H9 (cell line): ENCODE results near the gene ZNF253. TPM values are rescaled to one million over a fixed set of nuclear protein-coding genes. Genes with fewer than 3 reads are reported as not detected.

Experiments used
- DNase-seq: peaks from one replicate; pipeline ENCODE4 v3.0.0-alpha.2; 2017
- H2AFZ ChIP-seq: one replicate; pipeline ENCODE4 v1.6.1; 2013; ENCODE audit warnings: mild to moderate bottlenecking, low read length, control low read depth, moderate library complexity
- H2AK5ac ChIP-seq: 2 replicates; pipeline ENCODE4 v1.6.1; 2013; ENCODE audit warnings: low read length, control low read depth, mixed read lengths; ENCODE audit not compliant: insufficient read length
- H2BK120ac ChIP-seq: one replicate; pipeline ENCODE4 v1.6.1; 2013; ENCODE audit warnings: low read depth, mild to moderate bottlenecking, low read length, control low read depth, inconsistent platforms; ENCODE audit not compliant: poor library complexity, severe bottlenecking
- H2BK12ac ChIP-seq: 2 replicates; pipeline ENCODE4 v1.6.1; 2013; ENCODE audit warnings: low read length, control low read depth, mixed read lengths, low read depth; ENCODE audit not compliant: insufficient read length
- H2BK15ac ChIP-seq: 2 replicates; pipeline ENCODE4 v1.6.1; 2013; ENCODE audit warnings: low read depth, low read length, control low read depth
- H2BK20ac ChIP-seq: one replicate; pipeline ENCODE4 v1.6.1; 2013; ENCODE audit warnings: low read depth, mild to moderate bottlenecking, low read length, control low read depth, inconsistent platforms; ENCODE audit not compliant: poor library complexity, severe bottlenecking
- H2BK5ac ChIP-seq: 2 replicates; pipeline ENCODE4 v1.6.1; 2013; ENCODE audit warnings: low read length, control low read depth, mixed read lengths; ENCODE audit not compliant: insufficient read length
- H3K14ac ChIP-seq: 2 replicates; pipeline ENCODE4 v1.6.1; 2013; ENCODE audit warnings: low read length, control low read depth; ENCODE audit not compliant: insufficient read depth
- H3K18ac ChIP-seq: 2 replicates; pipeline ENCODE4 v1.6.1; 2013; ENCODE audit warnings: low read depth, mild to moderate bottlenecking, mixed read lengths, low read length, control low read depth; ENCODE audit not compliant: insufficient read length
- H3K23ac ChIP-seq: 2 replicates; pipeline ENCODE4 v1.6.1; 2013; ENCODE audit warnings: low read length, control low read depth, mixed read lengths, low read depth; ENCODE audit not compliant: insufficient read length
- H3K23me2 ChIP-seq: 2 replicates; pipeline ENCODE4 v1.6.1; 2013; ENCODE audit warnings: low read depth, mild to moderate bottlenecking, mixed read lengths, low read length, control low read depth; ENCODE audit not compliant: insufficient read length, poor library complexity, severe bottlenecking
- H3K27ac ChIP-seq: 2 replicates; pipeline ENCODE4 v1.5.1; 2013; ENCODE audit warnings: low read length, control low read depth, mixed read lengths, low read depth; ENCODE audit not compliant: insufficient read length
- H3K27me3 ChIP-seq: 2 replicates; pipeline ENCODE4 v1.6.1; 2013; ENCODE audit warnings: low read length, control low read depth, inconsistent platforms; ENCODE audit not compliant: insufficient read depth
- H3K4ac ChIP-seq: 2 replicates; pipeline ENCODE4 v1.6.1; 2013; ENCODE audit warnings: low read depth, mild to moderate bottlenecking, control low read depth, inconsistent platforms, low read length, moderate library complexity
- H3K4me1 ChIP-seq: 2 replicates; pipeline ENCODE4 v1.6.1; 2013; ENCODE audit warnings: low read length, control low read depth, inconsistent platforms; ENCODE audit not compliant: insufficient read depth
- H3K4me2 ChIP-seq: 2 replicates; pipeline ENCODE4 v1.6.1; 2013; ENCODE audit warnings: low read length, control low read depth, mixed read lengths; ENCODE audit not compliant: insufficient read length, insufficient read depth
- H3K56ac ChIP-seq: 2 replicates; pipeline ENCODE4 v1.6.1; 2013; ENCODE audit warnings: low read depth, mild to moderate bottlenecking, mixed read lengths, low read length, control low read depth; ENCODE audit not compliant: insufficient read length
- H3K79me1 ChIP-seq: 2 replicates; pipeline ENCODE4 v1.6.1; 2013; ENCODE audit warnings: low read depth, mild to moderate bottlenecking, moderate library complexity, low read length, control low read depth, inconsistent platforms; ENCODE audit not compliant: insufficient read depth, poor library complexity, severe bottlenecking
- H3K79me2 ChIP-seq: 2 replicates; pipeline ENCODE4 v1.6.1; 2013; ENCODE audit warnings: low read length, control low read depth, inconsistent platforms; ENCODE audit not compliant: insufficient read depth
- H3K9ac ChIP-seq: 2 replicates; pipeline ENCODE4 v1.6.1; 2013; ENCODE audit warnings: low read length, control low read depth, mixed read lengths; ENCODE audit not compliant: insufficient read length; ENCODE audit errors: extremely low read depth
- H3K9me3 ChIP-seq: one replicate; pipeline ENCODE4 v1.6.1; 2013; ENCODE audit warnings: low read depth, low read length, inconsistent platforms; ENCODE audit not compliant: control insufficient read depth
- H3T11ph ChIP-seq: one replicate; pipeline ENCODE4 v1.6.1; 2013; ENCODE audit warnings: mild to moderate bottlenecking, low read length, control low read depth, inconsistent platforms
- H4K20me1 ChIP-seq: one replicate; pipeline ENCODE4 v1.6.1; 2013; ENCODE audit not compliant: control insufficient read depth, insufficient read length, insufficient read depth
- H4K5ac ChIP-seq: 2 replicates; pipeline ENCODE4 v1.6.1; 2013; ENCODE audit warnings: low read depth, mild to moderate bottlenecking, mixed read lengths, low read length, control low read depth; ENCODE audit not compliant: insufficient read length
- H4K8ac ChIP-seq: replicated peaks from 2 replicates; pipeline ENCODE4 v1.6.1; 2013; ENCODE audit warnings: low read length, control low read depth, mixed read lengths, low read depth; ENCODE audit not compliant: insufficient read length
- H4K91ac ChIP-seq: 2 replicates; pipeline ENCODE4 v1.6.1; 2013; ENCODE audit warnings: low read depth, mild to moderate bottlenecking, moderate library complexity, mixed read lengths, low read length, control low read depth; ENCODE audit not compliant: insufficient read length
- H3K27ac Mint-ChIP-seq, 3 experiments: 2 replicates in 2 of 3; 3 replicates in 1 of 3; pipeline ENCODE4 v1.8.0; 2020 to 2021; ENCODE audit warnings: mixed read lengths in 3 of 3, mild to moderate bottlenecking in 1 of 3, moderate library complexity in 1 of 3
- H3K27me3 Mint-ChIP-seq: 2 replicates; pipeline ENCODE4 v1.8.0; 2021; ENCODE audit warnings: low read depth, mild to moderate bottlenecking, moderate library complexity, mixed read lengths
- H3K36me3 Mint-ChIP-seq, 3 experiments: 2 replicates in 2 of 3; 3 replicates in 1 of 3; pipeline ENCODE4 v1.8.0; 2020 to 2021; ENCODE audit warnings: low read depth in 3 of 3, mixed read lengths in 3 of 3; ENCODE audit not compliant: insufficient read depth in 1 of 3
- H3K4me1 Mint-ChIP-seq, 2 experiments: 2 replicates each; pipeline ENCODE4 v1.8.0; 2020; ENCODE audit warnings: mixed read lengths in 2 of 2
- H3K4me3 Mint-ChIP-seq, 2 experiments: 2 replicates in 1 of 2; 3 replicates in 1 of 2; pipeline ENCODE4 v1.8.0; 2020 to 2021; ENCODE audit warnings: mild to moderate bottlenecking in 2 of 2, mixed read lengths in 2 of 2, moderate library complexity in 1 of 2
- H3K9me3 Mint-ChIP-seq, 2 experiments: 2 replicates in 1 of 2; 3 replicates in 1 of 2; pipeline ENCODE4 v1.8.0; 2020; ENCODE audit warnings: mild to moderate bottlenecking in 2 of 2, mixed read lengths in 2 of 2, moderate library complexity in 1 of 2
- WGBS: extraction: QIAGEN DNeasy Blood & Tissue Kit; methylation state at CpG from one replicate; pipeline ENCODE4 v1.1.7; 2013; ENCODE audit warnings: missing lambda C conversion rate, low lambda C conversion rate, mixed read lengths; ENCODE audit not compliant: insufficient read length; ENCODE audit errors: extremely low coverage; 5-methylcytosine and 5-hydroxymethylcytosine counted together
- total RNA-seq: library from RNA; stranded (reverse); gene quantifications from 2 replicates; pipeline ENCODE4 v1.2.1, GENCODE V29; 2021
- TF ChIP-seq, protein P1 (sequence below): fragments of 200-600 bp; sonication (generic); conservative IDR thresholded peaks from 3 replicates; pipeline ENCODE4 v1.8.0; 2021; ENCODE audit warnings: antibody characterized with exemption, mild to moderate bottlenecking

ZNF253 gene
- total RNA-seq, 1 experiment from 2014 or later = 51.0 TPM

DNA sequence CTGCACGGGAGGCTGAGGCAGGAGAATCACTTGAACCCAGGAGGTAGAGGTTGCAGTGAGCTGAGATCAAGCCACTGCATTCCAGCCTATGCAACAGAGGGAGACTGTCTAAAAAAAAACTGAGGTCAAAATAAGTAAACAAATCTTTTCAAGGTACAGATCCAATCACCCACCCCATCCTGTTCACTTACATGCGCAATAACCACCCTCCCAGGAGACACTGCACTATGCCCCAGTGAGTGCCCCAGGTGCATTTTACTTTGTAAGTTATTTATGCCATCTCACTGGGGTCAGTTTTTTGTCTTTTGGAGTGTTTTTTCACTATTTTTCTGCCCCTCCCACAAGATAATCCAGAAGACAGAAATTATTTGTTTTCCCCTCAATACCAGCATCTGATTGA is 6.9 kb upstream of the ZNF253 start:
- Histone ChIP-seq H2BK20ac (no peak overlapping the region), H3K9ac (no peak overlapping the region), H4K91ac (no peak overlapping the region), H2BK120ac (no peak overlapping the region), H2BK5ac (no peak overlapping the region), H3K9me3 (no peaks in the 10 kb centered on the region), H4K5ac (no peak overlapping the region), H3T11ph (no peak overlapping the region), H3K27ac (no peak overlapping the region), H3K18ac (no peak overlapping the region), H2BK12ac (no peak overlapping the region), H3K23me2 (no peaks in the 10 kb centered on the region), H3K27me3 (no peaks in the 10 kb centered on the region), H3K4me2 (no peak overlapping the region), H4K20me1 (no peaks in the 10 kb centered on the region), H3K14ac (no peak overlapping the region), H3K79me1 (peaks cover 3% of the 10 kb centered on the region), H3K79me2 (peaks cover 2% of the 10 kb centered on the region; the same call in 1 of the 2 replicates), H2AK5ac (no peak overlapping the region), H2BK15ac (no peak overlapping the region), H3K23ac (no peak overlapping the region), H4K8ac (no peak overlapping the region), H2AFZ (no peak overlapping the region), H3K56ac (no peak overlapping the region), H3K4ac (no peak overlapping the region), H3K4me1 (no peaks in the 10 kb centered on the region)
- WGBS = no CpG with 5 or more reads among the region's 2 CpGs
- TF ChIP-seq, protein P1, sequence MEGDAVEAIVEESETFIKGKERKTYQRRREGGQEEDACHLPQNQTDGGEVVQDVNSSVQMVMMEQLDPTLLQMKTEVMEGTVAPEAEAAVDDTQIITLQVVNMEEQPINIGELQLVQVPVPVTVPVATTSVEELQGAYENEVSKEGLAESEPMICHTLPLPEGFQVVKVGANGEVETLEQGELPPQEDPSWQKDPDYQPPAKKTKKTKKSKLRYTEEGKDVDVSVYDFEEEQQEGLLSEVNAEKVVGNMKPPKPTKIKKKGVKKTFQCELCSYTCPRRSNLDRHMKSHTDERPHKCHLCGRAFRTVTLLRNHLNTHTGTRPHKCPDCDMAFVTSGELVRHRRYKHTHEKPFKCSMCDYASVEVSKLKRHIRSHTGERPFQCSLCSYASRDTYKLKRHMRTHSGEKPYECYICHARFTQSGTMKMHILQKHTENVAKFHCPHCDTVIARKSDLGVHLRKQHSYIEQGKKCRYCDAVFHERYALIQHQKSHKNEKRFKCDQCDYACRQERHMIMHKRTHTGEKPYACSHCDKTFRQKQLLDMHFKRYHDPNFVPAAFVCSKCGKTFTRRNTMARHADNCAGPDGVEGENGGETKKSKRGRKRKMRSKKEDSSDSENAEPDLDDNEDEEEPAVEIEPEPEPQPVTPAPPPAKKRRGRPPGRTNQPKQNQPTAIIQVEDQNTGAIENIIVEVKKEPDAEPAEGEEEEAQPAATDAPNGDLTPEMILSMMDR = no peak
- Mint-ChIP-seq H3K4me1 (peaks cover 2% of the 10 kb centered on the region in 2 experiments; a peak in 2 of 4 replicates), H3K9me3 (peaks cover 4 to 60% of the 10 kb centered on the region in 2 experiments), H3K4me3 (no peak overlapping the region), H3K36me3 (peaks cover 17 to 27% (median 19%) of the 10 kb centered on the region in 3 experiments; a peak in 6 of 7 replicates), H3K27me3 (no peaks in the 10 kb centered on the region; the same call in 1 of the 2 replicates), H3K27ac (no peak overlapping the region)
- no peak for DNase-seq
